HG02588 (cell line): ENCODE measurements around the gene TNXB.

Experiments
- ATAC-seq: cut with Tn5 transposase; IDR thresholded peaks from one replicate; pipeline ENCODE4 v1.9.1; 2021; ENCODE audit warnings: mild to moderate bottlenecking, moderate library complexity; ENCODE audit not compliant: unreplicated experiment

The TNXB gene

GRCh38 chr6:32140420-32141046 is 31.4 kb upstream of the TNXB start:
- ATAC-seq: no peak

GRCh38 chr6:32139590-32139989 is 30.5 kb upstream of the TNXB start:
- no peak for ATAC-seq

GRCh38 chr6:32137454-32137853 is 28.3 kb upstream of the TNXB start:
- ATAC-seq: no peak

GRCh38 chr6:32133786-32134185 is 24.6 kb upstream of the TNXB start:
- ATAC-seq: no peak

GRCh38 chr6:32132110-32132509 is 23.0 kb upstream of the TNXB start:
- ATAC-seq: no peak

GRCh38 chr6:32131439-32131948 is 22.4 kb upstream of the TNXB start:
- no peak for ATAC-seq

- no peak for ATAC-seq
Observed at GRCh38 chr6:32129297-32130088, 20.4 kb upstream of the TNXB start.

GRCh38 chr6:32128751-32129296 is 19.7 kb upstream of the TNXB start:
- ATAC-seq: no peak

- peak; percentile 81 for ATAC-seq
Observed at GRCh38 chr6:32127717-32128592, 18.8 kb upstream of the TNXB start, which contains the start of gene ATF6B. ATF6B (minus strand) TSS chr6:32128246; CDS start chr6:32128207, 39 bp downstream.

- no peak for ATAC-seq
Observed at GRCh38 chr6:32127409-32127716, 18.2 kb upstream of the TNXB start.

- no peak for ATAC-seq
Observed at GRCh38 chr6:32126880-32127279, 17.7 kb upstream of the TNXB start.

- ATAC-seq: no peak
Observed at GRCh38 chr6:32123681-32124080, 14.5 kb upstream of the TNXB start.

GRCh38 chr6:32120573-32121059 is 11.5 kb upstream of the TNXB start:
- ATAC-seq: no peak

GRCh38 chr6:32118782-32119628 is 9.9 kb upstream of the TNXB start:
- no peak for ATAC-seq

GRCh38 chr6:32117461-32117860 is 8.3 kb upstream of the TNXB start:
- no peak for ATAC-seq

- ATAC-seq: no peak
Observed at GRCh38 chr6:32116674-32117073, 7.5 kb upstream of the TNXB start.

GRCh38 chr6:32115623-32116022 is 6.5 kb upstream of the TNXB start:
- no peak for ATAC-seq

GRCh38 chr6:32114796-32115195 is 5.7 kb upstream of the TNXB start:
- no peak for ATAC-seq

GRCh38 chr6:32113386-32114352 is 4.5 kb upstream of the TNXB start:
- no peak for ATAC-seq
